Central memory CD8-positive, alpha-beta T cell (primary cell): Measurements from ENCODE around the gene TCTN1.
A peak's percentile ranks its signal among the peaks of the same experiment; 100 is the strongest.
"Not testable (repeated sequence)": the region's sequence is repeated elsewhere in the genome, so short reads cannot be mapped to it uniquely, and the experiment has no call there.

ENCODE experiments used
- ATAC-seq: fragments of 150-1000 bp; cut with Tn5 transposase; replicated peaks from 2 replicates; pipeline ENCODE4 v1.10.0; 2022; ENCODE audit warnings: mild to moderate bottlenecking, moderate FRiP score, moderate number of reproducible peaks; ENCODE audit not compliant: poor library complexity, severe bottlenecking; ENCODE audit errors: extremely low read depth
- DNase-seq, 2 donors: peaks; one replicate each; pipeline ENCODE4 v3.0.0; 2021; ENCODE audit warnings: low spot score in 2 of 2
- H3K27ac Mint-ChIP-seq: one replicate; pipeline ENCODE4 v1.8.0; 2022; ENCODE audit warnings: low read depth, mild to moderate bottlenecking, moderate library complexity, mixed read lengths
- H3K27me3 Mint-ChIP-seq: one replicate; pipeline ENCODE4 v1.8.0; 2022; ENCODE audit warnings: mixed read lengths
- H3K36me3 Mint-ChIP-seq: one replicate; pipeline ENCODE4 v1.8.0; 2022; ENCODE audit warnings: mild to moderate bottlenecking, moderate library complexity, mixed read lengths; ENCODE audit not compliant: insufficient read depth
- H3K4me1 Mint-ChIP-seq: one replicate; pipeline ENCODE4 v1.8.0; 2022; ENCODE audit warnings: mixed read lengths
- H3K4me3 Mint-ChIP-seq: one replicate; pipeline ENCODE4 v1.8.0; 2022; ENCODE audit warnings: mild to moderate bottlenecking, moderate library complexity, mixed read lengths
- H3K9me3 Mint-ChIP-seq: one replicate; pipeline ENCODE4 v1.8.0; 2022; ENCODE audit warnings: mixed read lengths

TCTN1 gene

DNA sequence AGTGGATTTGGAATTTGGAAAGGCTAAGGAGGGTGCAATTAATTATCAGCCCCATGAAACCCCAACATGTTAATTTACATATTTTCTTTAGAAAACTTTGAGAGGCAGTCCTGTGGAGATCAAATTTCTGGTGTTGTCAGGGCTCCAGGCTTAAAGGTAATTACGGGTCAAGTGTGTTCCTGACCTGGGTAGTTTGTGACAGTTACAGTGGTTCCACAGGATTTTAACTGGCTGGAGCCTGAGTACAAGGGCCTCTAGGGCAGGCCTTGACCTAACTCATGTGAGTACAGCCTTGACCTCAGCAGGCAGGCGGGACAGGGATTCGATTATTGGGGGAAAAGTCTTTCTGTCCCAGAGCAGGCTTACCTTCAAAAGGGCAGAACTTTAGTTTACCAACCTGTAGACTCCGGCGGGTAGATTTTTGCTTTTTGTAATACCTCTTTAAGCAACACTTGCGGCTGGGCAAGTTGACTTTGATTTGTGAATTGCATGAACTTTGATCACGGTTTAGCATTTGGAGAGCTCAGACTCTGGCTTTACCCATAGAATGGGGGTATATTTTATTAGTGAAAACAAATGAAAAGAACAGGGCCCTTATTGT lies 22.4 kb upstream of the TCTN1 start:
- Mint-ChIP-seq H3K27ac (peak overlapping the region; percentile 5), H3K4me1 (peaks cover 10% of the 10 kb centered on the region), H3K27me3 (no peaks in the 10 kb centered on the region), H3K9me3 (no peaks in the 10 kb centered on the region), H3K36me3 (peaks cover 1% of the 10 kb centered on the region), H3K4me3 (no peak overlapping the region)
- DNase-seq = no peak
- no peak for ATAC-seq

DNA sequence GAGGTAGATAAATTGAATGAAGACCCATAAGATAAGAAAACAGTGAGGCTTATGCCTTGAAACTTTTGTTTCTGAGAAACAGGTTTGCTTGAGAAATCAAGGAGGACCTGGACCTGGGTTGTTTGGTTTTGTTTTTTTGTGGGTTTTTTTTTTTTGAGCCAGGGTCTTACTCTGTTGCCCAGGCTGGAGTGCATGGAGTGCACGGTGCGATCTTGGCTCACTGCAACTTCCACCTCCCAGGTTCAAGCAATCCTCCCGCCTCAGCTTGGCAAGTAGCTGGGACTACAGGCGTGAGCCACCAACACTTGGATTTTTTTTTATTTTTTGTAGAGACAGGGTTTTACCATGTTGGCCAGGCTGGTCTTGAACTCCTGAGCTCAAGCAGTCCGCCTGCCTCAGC lies 21.9 kb upstream of the TCTN1 start:
- ATAC-seq (no peak), DNase-seq (no peak)
- H3K9me3 Mint-ChIP-seq = no peaks in the 10 kb centered on the region
- H3K27me3 Mint-ChIP-seq = no peaks in the 10 kb centered on the region
- H3K4me3 Mint-ChIP-seq = no peak overlapping the region
- H3K36me3 Mint-ChIP-seq = peaks cover 1% of the 10 kb centered on the region
- no peak overlapping the region for H3K27ac Mint-ChIP-seq
- H3K4me1 Mint-ChIP-seq = peaks cover 10% of the 10 kb centered on the region

- not testable (repeated sequence) for H3K27ac Mint-ChIP-seq, H3K27me3 Mint-ChIP-seq, H3K36me3 Mint-ChIP-seq, H3K9me3 Mint-ChIP-seq, DNase-seq, ATAC-seq, H3K4me3 Mint-ChIP-seq
- H3K4me1 Mint-ChIP-seq = peaks cover 10% of the 10 kb centered on the region
Observed at GRCh38 chr12:110592919-110593318, 21.0 kb upstream of the TCTN1 start.

DNA sequence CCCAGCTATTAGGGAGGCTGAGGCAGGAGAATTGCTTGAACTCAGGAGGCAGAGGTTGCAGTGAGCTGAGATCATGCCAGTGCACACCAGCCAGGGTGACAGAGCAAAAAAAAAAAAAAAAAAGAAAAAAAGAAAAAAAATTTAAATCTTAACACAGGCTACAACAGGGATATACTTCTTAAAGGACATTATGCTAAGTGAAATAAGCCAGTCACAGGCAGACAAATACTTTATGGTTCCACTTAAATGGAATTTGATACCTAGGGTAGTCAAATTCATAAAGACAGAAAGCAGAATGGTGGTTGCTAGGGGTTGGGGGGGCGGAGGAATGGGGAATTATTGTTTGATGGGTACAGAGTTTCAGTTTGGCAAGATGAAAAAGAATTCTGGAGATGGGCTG lies 16.0 kb upstream of the TCTN1 start:
- Mint-ChIP-seq H3K4me3 (no peak overlapping the region), H3K27me3 (no peaks in the 10 kb centered on the region), H3K9me3 (no peaks in the 10 kb centered on the region), H3K4me1 (peaks cover 5% of the 10 kb centered on the region), H3K36me3 (peaks cover 1% of the 10 kb centered on the region), H3K27ac (no peak overlapping the region)
- DNase-seq = no peak
- ATAC-seq = no peak

- Mint-ChIP-seq H3K4me3 (no peak overlapping the region), H3K36me3 (no peaks in the 10 kb centered on the region), H3K4me1 (peaks cover 5% of the 10 kb centered on the region), H3K27ac (no peak overlapping the region), H3K9me3 (no peaks in the 10 kb centered on the region), H3K27me3 (no peaks in the 10 kb centered on the region)
- DNase-seq (no peak), ATAC-seq (no peak)
Observed at GRCh38 chr12:110599334-110599733, 14.6 kb upstream of the TCTN1 start.

- H3K36me3 Mint-ChIP-seq = no peaks in the 10 kb centered on the region
- H3K27ac Mint-ChIP-seq = peak overlapping the region; percentile 61
- no peak for DNase-seq
- H3K4me1 Mint-ChIP-seq = peaks cover 5% of the 10 kb centered on the region
- no peak overlapping the region for H3K4me3 Mint-ChIP-seq
- no peaks in the 10 kb centered on the region for H3K9me3 Mint-ChIP-seq
- no peaks in the 10 kb centered on the region for H3K27me3 Mint-ChIP-seq
- ATAC-seq = no peak
Observed at GRCh38 chr12:110600254-110600653, 13.7 kb upstream of the TCTN1 start.

DNA sequence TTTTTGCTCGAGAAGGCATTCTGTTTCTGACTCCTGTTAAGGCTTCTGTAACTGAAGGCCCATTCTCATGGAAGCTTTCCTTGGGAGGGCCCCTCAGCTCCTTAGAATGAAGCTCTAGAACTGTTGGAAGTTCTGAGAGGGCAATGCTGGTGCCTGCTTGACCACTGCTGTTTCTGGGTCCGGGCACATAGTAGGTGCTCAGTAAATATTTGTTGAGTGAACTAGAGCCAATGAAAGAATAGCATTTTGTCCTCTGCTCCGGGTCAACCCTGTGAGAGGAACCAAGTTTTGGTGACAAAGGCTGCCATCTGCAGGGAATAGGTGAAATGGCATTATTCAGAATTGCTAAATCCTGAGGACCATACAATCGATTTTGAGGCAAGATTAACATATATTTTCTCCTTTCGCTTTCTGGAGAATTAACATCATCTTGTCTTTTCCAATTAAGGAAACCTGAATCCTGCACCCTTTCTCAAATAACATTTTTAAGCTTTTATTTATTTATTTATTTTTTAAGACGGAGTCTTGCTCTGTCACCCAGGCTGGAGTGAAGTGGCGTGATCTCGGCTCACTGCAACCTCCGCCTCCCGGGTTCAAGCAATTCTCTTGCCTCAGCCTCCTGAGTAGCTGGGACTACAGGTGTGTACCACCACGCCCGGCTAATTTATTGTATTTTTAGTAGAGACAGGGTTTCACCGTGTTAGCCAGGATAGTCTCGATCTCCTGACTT lies 11.7 kb upstream of the TCTN1 start:
- H3K27ac Mint-ChIP-seq, H3K27me3 Mint-ChIP-seq, H3K36me3 Mint-ChIP-seq, H3K4me3 Mint-ChIP-seq, H3K9me3 Mint-ChIP-seq: not testable (repeated sequence)
- peaks cover 14% of the 10 kb centered on the region for H3K4me1 Mint-ChIP-seq
- DNase-seq (peak in 1 of 2 donors; percentile 20), ATAC-seq (peak; percentile 76)

DNA sequence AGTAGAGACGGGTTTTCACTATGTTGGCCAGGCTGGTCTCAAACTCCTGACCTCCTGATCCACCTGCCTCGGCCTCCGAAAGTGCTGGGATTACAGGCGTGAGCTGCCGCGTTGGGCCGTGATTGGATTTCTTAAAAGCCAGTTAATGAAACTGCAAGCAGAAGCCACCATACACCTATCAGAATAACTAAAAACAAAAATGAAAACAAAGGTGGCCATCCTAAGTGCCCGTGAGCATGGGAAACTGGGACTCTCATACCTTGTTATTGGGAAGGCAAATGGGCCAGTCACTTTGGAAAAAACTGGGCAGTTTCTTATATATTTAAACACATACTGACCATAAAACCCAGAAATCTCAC lies 7.7 kb upstream of the TCTN1 start:
- no peaks in the 10 kb centered on the region for H3K9me3 Mint-ChIP-seq
- H3K4me3 Mint-ChIP-seq = peak overlapping the region; percentile 74
- H3K27me3 Mint-ChIP-seq = no peaks in the 10 kb centered on the region
- H3K36me3 Mint-ChIP-seq = peaks cover 3% of the 10 kb centered on the region
- H3K27ac Mint-ChIP-seq = peak overlapping the region; percentile 71
- H3K4me1 Mint-ChIP-seq = peaks cover 9% of the 10 kb centered on the region
- ATAC-seq = no peak
- DNase-seq = no peak

DNA sequence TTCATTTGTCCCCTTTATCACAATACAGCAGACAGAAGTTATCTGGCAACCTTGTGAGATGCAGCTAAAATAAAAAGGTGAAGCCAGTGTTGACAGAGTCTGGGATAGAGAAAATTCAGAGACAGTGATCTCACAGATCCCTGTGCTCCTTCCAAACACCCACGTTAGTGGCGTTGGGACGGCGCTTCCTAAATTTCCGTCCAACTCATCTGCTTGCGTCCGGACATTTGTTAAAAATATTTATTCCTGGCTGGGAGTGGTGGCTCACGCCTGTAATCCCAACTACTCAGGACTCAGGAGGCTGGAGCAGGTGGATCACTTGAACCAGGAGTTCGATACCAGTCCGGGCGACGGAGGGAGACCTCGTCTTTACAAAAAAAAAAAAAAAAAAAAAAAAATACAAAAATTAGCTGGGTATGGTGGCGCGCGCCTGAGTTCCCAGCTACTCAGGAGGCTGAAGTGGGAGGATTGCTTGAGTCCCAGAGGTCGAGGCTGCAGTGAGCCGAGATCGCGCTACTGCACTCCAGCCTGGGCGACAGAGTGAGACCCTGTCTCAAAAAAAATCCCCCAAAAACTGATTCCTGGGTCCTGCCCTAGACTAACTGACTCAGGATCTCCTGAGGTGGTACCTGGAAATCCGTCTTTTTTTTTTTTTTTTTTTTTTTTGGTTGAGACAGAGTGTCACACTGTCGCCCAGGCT lies 708 bp upstream of the TCTN1 start:
- Mint-ChIP-seq H3K27ac (peak overlapping the region; percentile 77), H3K36me3 (peaks cover 2% of the 10 kb centered on the region), H3K9me3 (no peaks in the 10 kb centered on the region), H3K4me1 (no peaks in the 10 kb centered on the region), H3K4me3 (peak overlapping the region; percentile 78), H3K27me3 (no peaks in the 10 kb centered on the region)
- DNase-seq = no peak
- no peak for ATAC-seq

DNA sequence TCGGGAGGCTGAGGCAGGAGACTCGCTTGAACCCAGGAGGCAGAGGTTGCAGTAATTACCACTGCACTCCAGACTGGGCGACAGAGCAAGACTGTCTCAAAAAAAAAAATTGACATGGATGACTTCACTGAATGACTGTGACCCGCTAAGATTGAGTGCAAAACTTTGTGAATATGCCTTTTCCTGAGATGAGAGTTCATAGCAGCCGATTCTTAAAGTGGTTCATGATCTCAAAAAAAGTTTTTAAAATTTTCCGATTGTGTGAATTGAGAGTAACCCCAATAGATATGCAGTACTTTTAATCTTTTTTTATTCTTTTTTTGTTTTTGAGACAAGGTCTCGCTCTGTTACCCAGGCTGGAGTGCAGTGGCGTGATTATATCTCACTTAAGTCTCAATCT lies 1.2 kb downstream of the TCTN1 start:
- peak overlapping the region; percentile 78 for H3K4me3 Mint-ChIP-seq
- no peak for DNase-seq
- no peaks in the 10 kb centered on the region for H3K4me1 Mint-ChIP-seq
- peaks cover 2% of the 10 kb centered on the region for H3K36me3 Mint-ChIP-seq
- no peaks in the 10 kb centered on the region for H3K9me3 Mint-ChIP-seq
- no peaks in the 10 kb centered on the region for H3K27me3 Mint-ChIP-seq
- H3K27ac Mint-ChIP-seq = peak overlapping the region; percentile 77
- ATAC-seq = no peak

DNA sequence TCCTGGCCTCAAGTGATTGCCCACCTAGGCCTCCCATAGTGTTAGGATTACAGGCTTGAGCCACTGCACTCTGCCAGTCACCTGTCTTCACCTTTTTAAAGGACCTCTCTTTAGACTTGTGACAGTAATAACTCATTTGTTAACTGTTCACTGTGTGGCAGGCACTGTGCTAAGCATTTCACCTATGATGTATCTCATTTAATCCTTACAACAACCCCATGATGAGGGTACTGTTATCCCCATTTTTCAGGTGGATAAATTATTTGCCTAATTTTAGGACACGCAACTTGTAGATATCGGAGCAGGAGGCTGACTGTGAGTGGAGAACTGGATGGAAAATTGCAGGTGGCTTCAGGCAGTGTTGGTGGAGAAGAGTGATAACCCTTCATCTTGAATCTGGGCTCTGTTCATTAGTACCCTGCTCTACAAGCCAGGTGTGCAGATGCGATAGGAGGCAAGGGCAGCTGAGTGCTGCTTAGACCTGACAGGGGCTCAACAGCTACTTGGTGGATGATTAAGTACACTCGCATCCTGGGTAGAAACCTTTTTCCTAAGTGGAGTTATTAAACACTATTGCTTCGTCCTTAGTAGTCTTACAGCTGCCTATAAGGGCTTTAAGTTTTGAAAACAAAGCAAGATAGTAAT lies 2.7 kb downstream of the TCTN1 start:
- no peak for ATAC-seq
- no peak for DNase-seq
- Mint-ChIP-seq H3K27ac (no peak overlapping the region), H3K9me3 (no peaks in the 10 kb centered on the region), H3K4me3 (no peak overlapping the region), H3K4me1 (no peaks in the 10 kb centered on the region), H3K27me3 (no peaks in the 10 kb centered on the region), H3K36me3 (no peaks in the 10 kb centered on the region)

DNA sequence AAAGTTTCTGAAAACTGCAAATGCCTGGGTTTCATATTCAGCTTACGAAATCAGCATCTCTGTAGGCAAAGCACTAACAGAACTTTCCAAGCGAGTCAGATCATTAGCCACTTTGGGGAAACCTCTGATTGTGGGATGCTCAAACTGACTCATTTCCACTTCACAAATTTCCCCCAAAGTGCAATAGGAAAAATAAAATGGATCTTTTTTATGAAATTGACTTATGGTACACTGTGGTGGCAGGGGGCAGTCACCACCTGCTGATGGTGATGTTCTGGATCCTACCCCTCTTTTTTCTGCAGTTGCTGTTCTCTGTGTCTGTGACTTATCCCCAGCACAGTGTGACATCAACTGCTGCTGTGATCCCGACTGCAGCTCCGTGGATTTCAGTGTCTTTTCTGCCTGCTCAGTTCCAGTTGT lies 5.6 kb downstream of the TCTN1 start:
- Mint-ChIP-seq H3K4me1 (no peaks in the 10 kb centered on the region), H3K27ac (no peak overlapping the region), H3K4me3 (no peak overlapping the region), H3K9me3 (no peaks in the 10 kb centered on the region), H3K36me3 (no peaks in the 10 kb centered on the region), H3K27me3 (no peaks in the 10 kb centered on the region)
- DNase-seq = no peak
- ATAC-seq = no peak

- DNase-seq = no peak
- Mint-ChIP-seq H3K27me3 (no peaks in the 10 kb centered on the region), H3K4me3 (no peak overlapping the region), H3K27ac (no peak overlapping the region), H3K4me1 (no peaks in the 10 kb centered on the region), H3K36me3 (no peaks in the 10 kb centered on the region), H3K9me3 (no peaks in the 10 kb centered on the region)
- no peak for ATAC-seq
Observed at GRCh38 chr12:110622582-110622981, 8.7 kb downstream of the TCTN1 start.
